Ovary (tissue), 3 donors: Measurements from ENCODE around the gene KDM4C.

Experiments
- EP300 ChIP-seq: sonication (generic); formaldehyde crosslinking; IDR thresholded peaks from one replicate; pipeline ENCODE4 v1.6.1; 2017; ENCODE audit warnings: antibody characterized with exemption
- POLR2A ChIP-seq: fragments of 450-650 bp; IDR thresholded peaks from one replicate; pipeline ENCODE4 v1.6.1; 2017; ENCODE audit warnings: antibody characterized with exemption, mild to moderate bottlenecking, moderate library complexity
- TF ChIP-seq, protein P1 (sequence below), 3 donors: fragments of 450-650 bp in 2 of 3; fragments of 200-600 bp in 1 of 3; IDR thresholded peaks; one replicate each; pipeline versions ENCODE4 v1.5.1 to v1.8.0; 2016 to 2022; ENCODE audit warnings: antibody characterized with exemption in 3 of 3, mild to moderate bottlenecking in 1 of 3
- donor health status: DM: no; HTN: no; CAD: no.

GRCh38 chr9:6829536-6829935, 71.8 kb downstream of the KDM4C start:
- TF ChIP-seq, protein P1, sequence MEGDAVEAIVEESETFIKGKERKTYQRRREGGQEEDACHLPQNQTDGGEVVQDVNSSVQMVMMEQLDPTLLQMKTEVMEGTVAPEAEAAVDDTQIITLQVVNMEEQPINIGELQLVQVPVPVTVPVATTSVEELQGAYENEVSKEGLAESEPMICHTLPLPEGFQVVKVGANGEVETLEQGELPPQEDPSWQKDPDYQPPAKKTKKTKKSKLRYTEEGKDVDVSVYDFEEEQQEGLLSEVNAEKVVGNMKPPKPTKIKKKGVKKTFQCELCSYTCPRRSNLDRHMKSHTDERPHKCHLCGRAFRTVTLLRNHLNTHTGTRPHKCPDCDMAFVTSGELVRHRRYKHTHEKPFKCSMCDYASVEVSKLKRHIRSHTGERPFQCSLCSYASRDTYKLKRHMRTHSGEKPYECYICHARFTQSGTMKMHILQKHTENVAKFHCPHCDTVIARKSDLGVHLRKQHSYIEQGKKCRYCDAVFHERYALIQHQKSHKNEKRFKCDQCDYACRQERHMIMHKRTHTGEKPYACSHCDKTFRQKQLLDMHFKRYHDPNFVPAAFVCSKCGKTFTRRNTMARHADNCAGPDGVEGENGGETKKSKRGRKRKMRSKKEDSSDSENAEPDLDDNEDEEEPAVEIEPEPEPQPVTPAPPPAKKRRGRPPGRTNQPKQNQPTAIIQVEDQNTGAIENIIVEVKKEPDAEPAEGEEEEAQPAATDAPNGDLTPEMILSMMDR (IDR thresholded peaks at IDR 0.05) = no peak
- no peak for TF ChIP-seq POLR2A
- TF ChIP-seq EP300 = no peak
